Stimulated activated CD8-positive, alpha-beta memory T cell treated with anti-CD3 and anti-CD28 coated beads, Interleukin-15, amount 100 ng/mL, for 48 hours (primary cell): ENCODE measurements around the gene NUDT3.
"Not testable (repeated sequence)": the region's sequence is repeated elsewhere in the genome, so short reads cannot be mapped to it uniquely, and the experiment has no call there.

Source experiments
- DNase-seq, 2 donors: peaks; one replicate each; pipeline ENCODE4 v3.0.0-alpha.2; 2020; ENCODE audit warnings: low read depth in 2 of 2

NUDT3 gene

DNA sequence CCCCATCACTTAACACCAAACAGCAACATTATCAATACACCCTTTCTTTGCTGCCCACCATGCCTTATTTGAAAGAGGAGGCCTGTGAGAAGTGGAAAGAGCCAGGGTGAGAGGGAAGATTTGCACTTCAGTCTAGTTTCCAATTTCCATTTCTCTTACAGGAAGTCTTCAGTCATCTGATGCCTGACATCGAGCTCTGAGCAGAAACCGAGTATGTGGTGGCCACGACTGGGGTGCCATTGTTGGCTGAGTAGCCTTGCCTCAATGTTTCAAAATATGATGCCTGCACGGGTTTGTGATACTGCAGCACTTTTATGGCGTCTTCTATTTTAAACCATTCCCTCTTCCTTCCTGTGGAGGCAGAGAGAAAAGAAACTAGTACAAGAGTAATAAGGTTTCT lies 103.9 kb downstream of the NUDT3 start:
- DNase-seq: no peak

DNA sequence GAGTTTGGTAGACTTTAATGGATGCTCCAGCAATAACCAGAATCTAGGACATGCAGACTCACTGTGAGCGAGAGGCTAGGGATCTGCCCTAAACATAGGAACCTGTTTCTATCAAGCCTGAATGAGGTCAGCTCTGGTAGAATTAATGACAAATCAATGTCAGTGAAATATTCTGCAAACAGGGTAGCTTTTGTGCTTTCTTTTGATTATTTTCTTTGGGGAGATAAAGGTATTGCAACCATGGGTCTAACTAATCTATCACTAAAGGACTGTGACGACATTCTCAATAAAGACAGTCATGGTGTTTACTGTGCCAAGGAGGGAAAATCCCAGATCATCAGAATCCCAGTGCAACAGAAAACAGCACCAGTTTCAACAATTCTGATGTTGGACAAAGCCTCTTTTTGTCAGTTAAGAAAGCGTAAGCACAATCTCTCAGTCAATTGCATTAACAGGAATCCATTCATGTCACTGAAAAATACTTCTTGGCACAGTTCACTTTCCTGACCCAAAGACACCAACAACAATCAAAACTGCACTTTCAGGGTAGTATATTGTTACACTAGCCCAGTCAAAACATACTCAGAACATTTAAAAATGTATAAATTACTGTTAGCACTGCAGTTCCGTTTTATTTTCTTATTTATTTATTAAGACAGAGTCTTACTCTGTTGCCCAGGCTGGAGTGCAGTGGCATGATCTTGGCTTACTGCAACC lies 106.9 kb downstream of the NUDT3 start:
- DNase-seq: no peak

- no peak for DNase-seq
Measured at GRCh38 chr6:34284563-34285447, 107.7 kb downstream of the NUDT3 start.

DNA sequence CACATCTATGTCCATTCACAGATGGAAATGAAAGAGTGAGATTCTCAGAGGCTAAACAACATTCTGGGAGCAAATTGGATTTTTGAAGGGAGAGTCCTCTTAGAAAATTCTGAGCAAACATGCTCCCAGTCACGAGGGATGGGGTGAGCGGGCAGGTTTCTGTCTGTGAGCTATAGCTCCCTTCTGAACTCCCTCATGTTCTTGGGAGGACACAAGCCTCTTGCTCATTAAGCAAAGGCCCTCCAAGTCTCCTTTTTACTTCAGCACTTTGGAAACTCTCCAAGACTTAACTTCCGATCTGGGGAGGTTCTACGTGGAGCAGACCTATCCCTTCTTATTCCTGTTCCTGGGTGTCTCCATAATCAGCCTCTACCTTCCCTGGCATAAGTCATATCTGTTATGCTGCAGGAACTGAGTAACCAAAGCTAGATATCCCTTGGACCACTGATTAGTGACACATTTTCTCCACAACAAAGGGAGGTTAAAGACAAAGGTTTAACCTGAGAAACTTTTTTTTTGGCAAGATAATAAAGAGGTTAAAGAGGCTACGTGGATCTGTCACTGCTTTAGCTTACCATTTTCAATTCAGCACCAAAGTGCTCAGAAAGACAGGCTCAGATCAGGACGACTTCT lies 110.7 kb downstream of the NUDT3 start:
- DNase-seq: no peak

DNA sequence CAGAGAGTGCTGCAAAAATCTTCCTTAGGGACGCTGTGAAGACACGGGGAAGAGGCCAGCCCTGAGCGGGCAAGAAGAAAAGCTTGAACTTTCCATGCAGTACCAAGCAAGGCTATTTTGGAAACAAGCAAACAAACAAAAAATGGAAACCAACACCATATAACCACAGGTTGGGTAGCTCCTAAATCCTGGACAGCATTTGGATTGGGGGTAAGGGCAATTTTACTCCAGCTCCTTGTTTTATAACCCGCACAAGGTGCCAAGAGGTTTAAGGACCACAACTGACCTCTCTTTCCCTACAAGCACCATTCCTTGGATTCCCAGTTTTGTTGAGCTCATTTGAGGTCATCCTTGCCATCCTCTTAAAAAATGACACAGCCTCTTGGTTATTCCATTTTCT lies 112.3 kb downstream of the NUDT3 start:
- DNase-seq: no peak

- no peak for DNase-seq
Measured at GRCh38 chr6:34278833-34279232, 113.6 kb downstream of the NUDT3 start.

DNA sequence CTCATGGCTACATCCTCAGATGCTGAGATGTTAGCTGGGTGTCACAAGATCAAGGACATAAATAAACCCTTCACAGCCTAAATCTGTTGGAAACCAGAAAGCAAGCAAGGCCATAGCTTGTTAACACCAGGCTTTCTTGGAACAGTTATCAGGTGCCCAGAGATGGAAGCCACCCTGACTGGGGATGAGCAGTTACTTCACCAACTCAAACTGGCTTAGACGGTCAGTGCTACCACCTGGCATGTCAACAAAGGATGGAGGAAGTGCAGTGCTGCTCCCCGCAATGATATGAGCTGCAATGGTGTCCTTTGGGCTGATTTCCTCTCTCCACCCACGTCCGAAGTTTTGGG lies 114.7 kb downstream of the NUDT3 start:
- no peak for DNase-seq

DNA sequence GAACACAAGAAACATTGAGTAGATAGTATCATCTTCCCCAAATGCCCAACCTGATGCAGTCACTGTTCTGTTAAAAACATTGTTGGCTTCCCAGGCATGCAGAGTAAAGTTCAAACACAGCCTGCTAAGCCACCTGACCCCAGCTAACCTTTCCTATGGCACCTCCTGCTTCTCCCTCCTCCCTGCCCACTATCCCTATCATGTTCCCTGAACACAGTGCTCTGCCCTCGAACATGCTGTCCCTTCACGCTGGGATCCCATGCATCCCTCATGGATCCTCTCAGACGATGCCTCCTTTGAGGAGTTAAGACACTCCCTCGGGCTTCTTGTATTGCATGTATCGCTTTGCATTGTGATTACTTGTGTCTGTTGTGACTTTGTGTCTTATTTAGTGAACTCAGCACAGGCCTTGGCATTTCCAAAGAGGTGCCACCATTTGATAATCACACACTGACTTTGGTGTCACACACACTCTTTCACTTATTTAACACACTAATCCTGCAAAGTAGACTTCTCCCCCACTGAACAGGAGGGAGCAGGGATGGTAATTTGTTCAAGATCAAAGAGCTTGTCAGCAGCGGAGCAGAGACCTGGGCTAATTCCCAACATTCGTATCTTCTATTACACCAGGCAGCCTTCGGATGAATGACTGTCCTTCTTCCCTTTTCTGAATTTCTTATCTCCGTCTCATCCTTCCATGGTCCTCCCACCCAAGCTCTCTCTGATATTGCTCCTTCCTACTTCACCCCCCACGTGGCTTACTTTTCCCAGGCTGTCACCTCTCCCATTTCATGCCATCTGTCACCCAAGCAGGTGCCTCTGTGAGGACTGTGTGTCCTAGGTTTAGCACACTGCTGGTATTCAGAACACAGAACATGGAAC lies 115.3 kb downstream of the NUDT3 start:
- DNase-seq: no peak

DNA sequence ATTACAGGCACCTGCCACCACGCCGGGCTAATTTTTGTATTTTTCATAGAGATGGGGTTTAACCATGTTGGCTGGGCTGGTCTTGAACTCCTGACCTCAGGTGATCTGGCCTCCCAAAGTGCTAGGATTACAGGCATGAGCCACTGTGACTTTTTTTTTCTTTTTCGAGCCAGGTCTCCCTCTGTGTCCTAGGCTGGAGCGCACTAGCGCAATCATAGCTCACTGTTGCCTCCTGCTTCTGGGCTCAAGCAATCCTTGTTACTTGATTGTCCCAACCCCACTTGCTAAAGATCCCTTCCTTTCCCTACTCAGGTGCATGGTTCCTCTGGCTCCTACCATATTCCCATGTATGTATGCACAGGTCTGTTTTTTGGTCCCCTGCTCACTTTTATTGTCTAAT lies 116.3 kb downstream of the NUDT3 start:
- no peak for DNase-seq

DNA sequence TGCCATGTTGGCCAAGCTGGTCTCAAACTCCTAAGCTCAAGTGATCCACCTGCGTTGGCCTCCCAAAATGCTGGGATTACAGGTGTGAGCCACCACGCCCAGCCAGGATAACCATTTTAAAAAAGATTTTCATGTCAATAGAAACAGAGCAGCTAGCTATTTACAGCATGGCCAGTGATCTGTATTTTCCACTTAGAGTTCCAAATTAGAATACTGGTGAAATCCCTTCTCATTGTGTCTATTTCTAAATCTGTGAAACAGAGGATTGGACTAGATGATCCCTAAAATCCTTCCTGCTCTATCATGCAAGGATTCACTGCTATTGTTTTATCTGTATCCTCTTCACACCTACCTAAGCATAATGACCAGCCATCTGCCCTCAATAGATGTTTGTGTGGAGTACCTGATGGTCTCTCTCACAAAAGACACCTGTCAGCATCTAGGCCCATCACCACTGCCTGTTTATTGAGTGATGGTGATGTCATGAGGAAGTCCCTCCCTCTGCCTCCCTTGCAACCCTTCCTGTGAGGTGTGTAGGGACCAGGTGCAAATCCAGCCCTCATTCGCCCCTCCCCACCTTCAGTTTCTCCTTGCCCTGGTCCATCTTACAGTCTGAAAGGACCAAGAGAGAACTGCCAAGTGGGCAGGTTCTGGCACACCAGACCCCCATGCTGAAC lies 117.2 kb downstream of the NUDT3 start:
- DNase-seq: no peak

- no peak for DNase-seq
Measured at GRCh38 chr6:34274129-34274528, 118.3 kb downstream of the NUDT3 start.

DNA sequence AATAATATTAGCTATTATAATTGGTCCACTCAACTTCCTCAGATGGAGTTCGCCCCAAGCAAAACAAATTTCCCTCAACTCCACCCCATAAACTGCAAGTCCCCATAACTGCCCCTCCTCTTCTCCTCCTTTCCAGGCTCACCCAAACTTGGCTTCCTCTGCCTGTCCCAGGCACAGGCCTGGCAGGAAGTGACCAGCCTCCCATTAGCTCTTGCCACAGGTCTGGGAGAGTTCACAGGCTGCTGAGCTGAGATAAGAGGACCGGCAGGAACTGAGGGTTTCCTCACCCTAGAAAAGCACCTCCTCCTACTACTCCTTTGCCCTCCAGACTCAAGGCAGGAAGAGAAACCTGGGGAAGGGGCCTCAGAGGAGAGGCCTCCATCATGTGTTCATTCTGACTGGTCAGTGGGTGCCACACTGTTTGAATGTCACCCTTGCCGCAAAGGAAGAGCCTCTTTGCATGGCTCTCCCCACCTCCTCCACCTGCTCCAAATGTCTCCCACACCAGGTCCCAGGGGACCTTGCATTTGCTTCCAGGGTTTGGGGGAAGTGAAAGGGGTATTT lies 119.1 kb downstream of the NUDT3 start:
- DNase-seq: no peak

DNA sequence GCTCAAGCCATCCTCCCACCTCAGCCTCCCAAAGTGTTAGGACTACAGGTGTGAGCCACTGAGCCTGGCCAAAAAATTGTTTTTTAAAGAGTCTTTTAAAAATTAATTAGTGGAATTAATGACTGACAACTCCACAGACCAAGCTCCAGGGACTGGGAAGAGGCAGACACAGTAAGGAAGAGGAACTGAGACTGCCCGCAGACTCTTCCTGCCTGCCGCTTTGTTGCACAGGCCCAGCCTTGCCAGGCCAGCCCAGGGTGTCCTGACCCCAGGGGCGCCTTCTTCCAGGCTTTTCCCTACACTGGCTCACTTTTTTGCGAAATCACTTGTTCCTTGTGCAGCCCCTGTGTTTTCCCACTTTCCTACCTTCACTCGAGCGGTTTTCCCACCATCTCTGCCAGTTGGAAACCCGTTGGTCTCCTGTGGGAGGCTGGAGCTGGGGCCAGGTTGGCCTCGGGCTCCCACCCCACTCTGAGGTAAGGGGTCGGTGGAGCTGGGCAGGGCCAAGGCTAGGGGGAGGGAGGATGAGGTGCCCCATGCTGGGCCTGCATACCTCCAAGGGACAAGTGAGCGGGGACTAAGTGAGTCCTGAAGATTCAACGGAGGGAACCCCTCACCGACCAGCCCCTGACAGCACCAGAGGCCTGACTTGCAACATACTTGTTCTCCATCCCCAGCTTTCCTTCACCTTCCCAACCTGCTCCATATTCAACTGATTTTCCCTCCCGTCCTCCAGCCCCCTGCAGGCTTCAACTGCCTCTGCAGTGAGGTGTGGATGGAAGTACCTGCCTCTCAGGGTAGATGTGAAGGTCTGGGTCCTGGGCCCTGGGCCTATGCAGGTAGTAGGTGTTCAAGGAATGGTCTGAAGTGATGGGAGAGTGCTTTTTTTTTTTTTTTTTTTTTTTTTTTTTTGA lies 120.2 kb downstream of the NUDT3 start:
- no peak for DNase-seq

DNA sequence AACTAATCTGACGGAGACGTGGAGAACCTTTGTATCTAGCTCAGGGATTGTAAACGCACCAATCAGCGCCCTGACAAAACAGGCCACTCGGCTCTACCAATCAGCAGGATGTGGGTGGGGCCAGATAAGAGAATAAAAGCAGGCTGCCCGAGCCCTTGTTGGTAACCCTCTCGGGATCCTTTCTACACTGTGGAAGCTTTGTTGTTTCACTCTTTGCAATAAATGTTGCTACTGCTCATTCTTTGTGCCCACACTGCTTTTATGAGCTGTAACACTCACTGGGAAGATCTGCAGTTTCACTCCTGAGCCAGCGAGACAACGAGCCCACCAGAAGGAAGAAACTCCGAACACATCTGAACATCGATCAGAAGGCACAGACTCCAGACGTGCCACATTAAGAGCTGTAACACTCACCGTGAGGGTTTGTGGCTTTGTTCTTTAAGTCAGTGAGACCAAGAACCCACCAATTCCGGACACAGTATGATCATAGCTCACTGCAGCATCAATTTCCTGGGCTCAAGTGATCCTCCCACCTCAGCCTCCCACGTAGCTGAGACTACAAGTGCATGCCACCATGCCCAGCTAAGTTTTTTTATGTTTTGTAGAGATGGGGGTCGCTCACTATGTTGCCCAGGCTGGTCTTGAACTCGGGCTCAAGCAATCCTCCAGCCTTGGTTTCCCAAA lies 122.7 kb downstream of the NUDT3 start:
- DNase-seq: not testable (repeated sequence)

- DNase-seq: not testable (repeated sequence)
Measured at GRCh38 chr6:34269132-34269531, 123.3 kb downstream of the NUDT3 start.

DNA sequence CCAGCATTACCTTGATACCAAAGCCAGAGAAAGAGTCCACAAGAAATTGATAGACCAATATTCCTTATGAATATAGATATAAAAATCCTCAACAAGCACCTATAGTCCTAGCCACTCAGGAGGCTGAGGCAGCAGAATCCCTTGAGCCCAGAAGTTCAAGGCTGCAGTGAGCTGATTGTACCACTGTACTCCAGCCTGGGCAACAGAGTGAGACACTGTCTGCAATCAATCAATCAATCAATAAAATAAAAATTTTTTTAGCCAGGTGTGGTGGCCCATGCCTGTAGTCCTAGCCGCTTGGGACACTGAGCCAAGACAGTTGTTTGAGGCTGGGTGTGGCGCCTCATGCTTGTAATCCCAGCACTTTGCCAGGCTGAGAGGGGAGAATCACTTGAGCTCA lies 124.7 kb downstream of the NUDT3 start:
- no peak for DNase-seq

GRCh38 chr6:34263484-34263883 lies 129.0 kb downstream of the NUDT3 start:
- DNase-seq: not testable (repeated sequence)

DNA sequence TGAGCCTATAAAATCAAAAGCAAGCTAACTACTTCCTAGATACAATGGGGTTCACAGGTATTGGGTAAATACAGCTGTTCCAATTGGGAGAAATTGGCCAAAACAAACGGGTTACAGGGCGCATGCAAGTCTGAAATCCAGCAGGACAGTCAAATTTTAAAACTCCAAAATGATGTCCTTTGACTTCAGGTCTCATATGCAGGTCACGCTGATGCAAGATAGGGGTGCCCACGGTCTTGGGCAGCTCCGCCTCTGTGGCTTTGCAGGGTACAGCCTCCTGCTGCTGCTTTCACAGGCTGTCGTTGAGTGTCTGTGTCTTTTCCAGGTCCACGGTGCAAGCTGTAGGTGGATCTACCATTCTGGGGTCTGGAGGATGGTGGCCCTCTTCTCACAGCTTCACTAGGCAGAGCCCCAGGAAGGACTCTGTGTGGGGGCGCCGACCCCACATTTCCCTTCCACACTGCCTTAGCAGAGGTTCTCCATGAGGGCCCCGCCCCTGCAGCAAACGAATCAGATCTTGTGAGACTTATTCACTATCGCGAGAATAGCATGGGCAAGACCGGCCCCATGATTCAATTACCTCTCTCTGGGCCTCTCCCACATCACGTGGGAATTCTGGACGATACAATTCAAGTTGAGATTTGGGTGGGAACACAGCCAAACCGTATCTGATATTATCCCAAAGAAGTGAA lies 131.7 kb downstream of the NUDT3 start:
- DNase-seq: no peak
